ENCODE measurements around the gene EXOC2.

The EXOC2 gene

GRCh38 chr6:558959-559358 is 134.0 kb downstream of the EXOC2 start:
- in situ Hi-C loops (cut with HindIII; ENCODE audit: low sequenced_read_pairs) = no loop called here
- TF ChIP-seq CTCF (IDR thresholded peaks at IDR 0.05; ENCODE audit: low read depth, low read length) = no peak
- no peak overlapping the region for H3K4me3 ChIP-seq (ENCODE audit: low read depth, low read length)
- DNase-seq (ENCODE audit: low read depth, low spot score) = no peak

GRCh38 chr6:558089-558488 is 134.8 kb downstream of the EXOC2 start:
- DNase-seq (ENCODE audit: low read depth, low spot score) = no peak

GRCh38 chr6:551829-552350 is 141.0 kb downstream of the EXOC2 start:
- H3K4me3 ChIP-seq (ENCODE audit: low read depth, low read length) = no peak overlapping the region
- no peak for DNase-seq (ENCODE audit: low read depth, low spot score)
- in situ Hi-C loops (cut with HindIII; ENCODE audit: low sequenced_read_pairs) = no loop called here
- no peak for TF ChIP-seq CTCF (IDR thresholded peaks at IDR 0.05; ENCODE audit: low read depth, low read length)

More at GRCh38 chr6:558089-558488, 134.8 kb downstream of the EXOC2 start:
- H3K4me3 ChIP-seq (ENCODE audit: low read depth, low read length) = no peak overlapping the region
- in situ Hi-C loops (cut with HindIII; ENCODE audit: low sequenced_read_pairs) = no loop called here
- TF ChIP-seq CTCF (IDR thresholded peaks at IDR 0.05; ENCODE audit: low read depth, low read length) = peak; percentile 27

GRCh38 chr6:551405-551804 is 141.5 kb downstream of the EXOC2 start:
- peak; percentile 42 for DNase-seq (ENCODE audit: low read depth, low spot score)
- no peak overlapping the region for H3K4me3 ChIP-seq (ENCODE audit: low read depth, low read length)
- in situ Hi-C loops (cut with HindIII; ENCODE audit: low sequenced_read_pairs) = no loop called here

GRCh38 chr6:549906-550305 is 143.0 kb downstream of the EXOC2 start:
- in situ Hi-C loops (cut with HindIII; ENCODE audit: low sequenced_read_pairs) = no loop called here
- DNase-seq (ENCODE audit: low read depth, low spot score) = no peak
- TF ChIP-seq CTCF (IDR thresholded peaks at IDR 0.05; ENCODE audit: low read depth, low read length) = no peak
- H3K4me3 ChIP-seq (ENCODE audit: low read depth, low read length) = no peak overlapping the region

More at GRCh38 chr6:551405-551804, 141.5 kb downstream of the EXOC2 start:
- peak; percentile 28 for TF ChIP-seq CTCF (IDR thresholded peaks at IDR 0.05; ENCODE audit: low read depth, low read length)

GRCh38 chr6:548517-548916 is 144.4 kb downstream of the EXOC2 start:
- no peak for TF ChIP-seq CTCF (IDR thresholded peaks at IDR 0.05; ENCODE audit: low read depth, low read length)
- no peak overlapping the region for H3K4me3 ChIP-seq (ENCODE audit: low read depth, low read length)
- DNase-seq (ENCODE audit: low read depth, low spot score) = no peak
- in situ Hi-C loops (cut with HindIII; ENCODE audit: low sequenced_read_pairs) = no loop called here

- TF ChIP-seq CTCF (IDR thresholded peaks at IDR 0.05; ENCODE audit: low read depth, low read length) = no peak
- DNase-seq (ENCODE audit: low read depth, low spot score) = no peak
- no peak overlapping the region for H3K4me3 ChIP-seq (ENCODE audit: low read depth, low read length)
- in situ Hi-C loops (cut with HindIII; ENCODE audit: low sequenced_read_pairs) = no loop called here
Observed at GRCh38 chr6:548091-548490, 144.8 kb downstream of the EXOC2 start.
